ENCODE results near the gene KMT2A.

Gene KMT2A

DNA sequence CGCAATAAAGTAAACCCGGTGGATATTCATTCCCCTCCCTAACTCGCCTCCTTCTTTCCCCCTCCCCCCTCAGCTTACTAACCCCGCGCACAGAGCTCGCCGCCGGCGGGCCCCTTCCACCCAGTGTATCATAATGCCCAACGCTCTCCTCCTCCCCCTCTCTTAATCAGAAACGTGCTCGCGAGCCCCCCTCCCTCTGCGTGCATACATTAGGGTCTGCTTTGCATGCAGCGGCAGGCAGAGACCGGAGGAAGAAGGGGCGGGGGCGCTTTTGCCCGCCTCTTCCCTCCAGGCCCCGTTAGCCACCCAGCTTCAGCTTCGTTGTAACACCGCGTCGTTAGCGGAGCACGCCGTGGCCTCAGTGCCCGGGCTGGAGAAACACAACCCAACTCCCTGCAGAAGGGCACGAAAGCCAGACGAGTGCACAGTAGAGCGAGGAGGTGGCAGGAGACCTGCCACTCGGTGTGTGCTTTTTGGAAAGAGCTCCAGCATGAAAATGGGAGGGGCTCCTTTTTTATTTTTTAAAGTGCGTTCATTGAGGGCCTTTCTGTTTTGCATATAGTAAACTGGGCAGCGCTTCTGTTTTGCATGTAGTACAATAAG is 901 bp upstream of the KMT2A start:
- Histone ChIP-seq H3K9me3 (ENCODE audit: insufficient read depth, low read depth, low read length) (no peaks in the 10 kb centered on the region), H3F3A (ENCODE audit: low read depth) (peaks cover 10% of the 10 kb centered on the region; the same call in 1 of the 2 replicates), H3K4me3 (ENCODE audit: low read length, poor library complexity, severe bottlenecking) (peak overlapping the region; percentile 92), H4K20me1 (ENCODE audit: insufficient read depth, low read length, poor library complexity, severe bottlenecking) (peaks cover 34% of the 10 kb centered on the region), H3K4me2 (ENCODE audit: low read depth, low read length, poor library complexity, severe bottlenecking) (peak overlapping the region; percentile 98), H3K4me1 (ENCODE audit: insufficient read depth, low read length, poor library complexity, severe bottlenecking) (peaks cover 26% of the 10 kb centered on the region), H3K27me3 (ENCODE audit: insufficient read depth, low read length, poor library complexity, severe bottlenecking) (no peaks in the 10 kb centered on the region), H3K9me2 (replicated peaks; ENCODE audit: low read depth, low read length) (no peaks in the 10 kb centered on the region), H3K9ac (ENCODE audit: low read depth, low read length, poor library complexity, severe bottlenecking) (peak overlapping the region; percentile 94), H3K79me2 (ENCODE audit: insufficient read depth, low read length) (peaks cover 39% of the 10 kb centered on the region), H3K36me3 (ENCODE audit: insufficient read depth, low read length) (no peaks in the 10 kb centered on the region), H2AFZ (ENCODE audit: low read length) (peak overlapping the region; percentile 89)
- TF ChIP-seq, protein P1, sequence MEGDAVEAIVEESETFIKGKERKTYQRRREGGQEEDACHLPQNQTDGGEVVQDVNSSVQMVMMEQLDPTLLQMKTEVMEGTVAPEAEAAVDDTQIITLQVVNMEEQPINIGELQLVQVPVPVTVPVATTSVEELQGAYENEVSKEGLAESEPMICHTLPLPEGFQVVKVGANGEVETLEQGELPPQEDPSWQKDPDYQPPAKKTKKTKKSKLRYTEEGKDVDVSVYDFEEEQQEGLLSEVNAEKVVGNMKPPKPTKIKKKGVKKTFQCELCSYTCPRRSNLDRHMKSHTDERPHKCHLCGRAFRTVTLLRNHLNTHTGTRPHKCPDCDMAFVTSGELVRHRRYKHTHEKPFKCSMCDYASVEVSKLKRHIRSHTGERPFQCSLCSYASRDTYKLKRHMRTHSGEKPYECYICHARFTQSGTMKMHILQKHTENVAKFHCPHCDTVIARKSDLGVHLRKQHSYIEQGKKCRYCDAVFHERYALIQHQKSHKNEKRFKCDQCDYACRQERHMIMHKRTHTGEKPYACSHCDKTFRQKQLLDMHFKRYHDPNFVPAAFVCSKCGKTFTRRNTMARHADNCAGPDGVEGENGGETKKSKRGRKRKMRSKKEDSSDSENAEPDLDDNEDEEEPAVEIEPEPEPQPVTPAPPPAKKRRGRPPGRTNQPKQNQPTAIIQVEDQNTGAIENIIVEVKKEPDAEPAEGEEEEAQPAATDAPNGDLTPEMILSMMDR (conservative IDR thresholded peaks at IDR 0.05; ENCODE audit: low read length), result no peak
- TF ChIP-seq EZH2phosphoT487 (IDR thresholded peaks at IDR 0.05; ENCODE audit: borderline replicate concordance), result no peak

DNA sequence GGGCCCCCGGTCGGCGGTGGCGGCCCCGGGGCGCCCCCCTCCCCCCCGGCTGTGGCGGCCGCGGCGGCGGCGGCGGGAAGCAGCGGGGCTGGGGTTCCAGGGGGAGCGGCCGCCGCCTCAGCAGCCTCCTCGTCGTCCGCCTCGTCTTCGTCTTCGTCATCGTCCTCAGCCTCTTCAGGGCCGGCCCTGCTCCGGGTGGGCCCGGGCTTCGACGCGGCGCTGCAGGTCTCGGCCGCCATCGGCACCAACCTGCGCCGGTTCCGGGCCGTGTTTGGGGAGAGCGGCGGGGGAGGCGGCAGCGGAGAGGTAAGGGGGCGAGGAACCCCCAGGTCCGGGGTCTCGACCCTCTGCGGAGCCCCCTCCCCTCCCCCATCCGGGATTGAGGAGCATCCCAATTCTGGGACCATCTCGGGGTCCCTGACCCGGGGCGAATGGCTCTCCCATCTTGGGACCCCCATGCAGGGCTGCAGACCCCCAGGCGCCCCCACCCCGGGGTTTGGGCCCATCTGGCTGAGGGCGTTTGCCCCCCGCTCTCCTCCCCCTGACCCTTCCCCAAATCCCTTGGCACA is 431 bp downstream of the KMT2A start:
- H3K9me2 ChIP-seq (replicated peaks; ENCODE audit: low read depth, low read length), result no peaks in the 10 kb centered on the region
- peak overlapping the region; percentile 92 for H3K4me3 ChIP-seq (ENCODE audit: low read length, poor library complexity, severe bottlenecking)
- peaks cover 40% of the 10 kb centered on the region for H3K4me1 ChIP-seq (ENCODE audit: insufficient read depth, low read length, poor library complexity, severe bottlenecking)
- H3K9ac ChIP-seq (ENCODE audit: low read depth, low read length, poor library complexity, severe bottlenecking), result peak overlapping the region; percentile 95
- no peaks in the 10 kb centered on the region for H3K27me3 ChIP-seq (ENCODE audit: insufficient read depth, low read length, poor library complexity, severe bottlenecking)
- H2AFZ ChIP-seq (ENCODE audit: low read length), result no peak overlapping the region
- peak overlapping the region; percentile 99 for H3K4me2 ChIP-seq (ENCODE audit: low read depth, low read length, poor library complexity, severe bottlenecking)
- peaks cover 47% of the 10 kb centered on the region for H4K20me1 ChIP-seq (ENCODE audit: insufficient read depth, low read length, poor library complexity, severe bottlenecking)
- TF ChIP-seq, protein P1 (conservative IDR thresholded peaks at IDR 0.05; ENCODE audit: low read length), result no peak
- TF ChIP-seq EZH2phosphoT487 (IDR thresholded peaks at IDR 0.05; ENCODE audit: borderline replicate concordance), result no peak
- H3F3A ChIP-seq (ENCODE audit: low read depth), result peaks cover 10% of the 10 kb centered on the region; the same call in 1 of the 2 replicates
- no peaks in the 10 kb centered on the region for H3K9me3 ChIP-seq (ENCODE audit: insufficient read depth, low read depth, low read length)
- H3K79me2 ChIP-seq (ENCODE audit: insufficient read depth, low read length), result peaks cover 52% of the 10 kb centered on the region
- no peaks in the 10 kb centered on the region; the same call in 1 of the 2 replicates for H3K36me3 ChIP-seq (ENCODE audit: insufficient read depth, low read length)

DNA sequence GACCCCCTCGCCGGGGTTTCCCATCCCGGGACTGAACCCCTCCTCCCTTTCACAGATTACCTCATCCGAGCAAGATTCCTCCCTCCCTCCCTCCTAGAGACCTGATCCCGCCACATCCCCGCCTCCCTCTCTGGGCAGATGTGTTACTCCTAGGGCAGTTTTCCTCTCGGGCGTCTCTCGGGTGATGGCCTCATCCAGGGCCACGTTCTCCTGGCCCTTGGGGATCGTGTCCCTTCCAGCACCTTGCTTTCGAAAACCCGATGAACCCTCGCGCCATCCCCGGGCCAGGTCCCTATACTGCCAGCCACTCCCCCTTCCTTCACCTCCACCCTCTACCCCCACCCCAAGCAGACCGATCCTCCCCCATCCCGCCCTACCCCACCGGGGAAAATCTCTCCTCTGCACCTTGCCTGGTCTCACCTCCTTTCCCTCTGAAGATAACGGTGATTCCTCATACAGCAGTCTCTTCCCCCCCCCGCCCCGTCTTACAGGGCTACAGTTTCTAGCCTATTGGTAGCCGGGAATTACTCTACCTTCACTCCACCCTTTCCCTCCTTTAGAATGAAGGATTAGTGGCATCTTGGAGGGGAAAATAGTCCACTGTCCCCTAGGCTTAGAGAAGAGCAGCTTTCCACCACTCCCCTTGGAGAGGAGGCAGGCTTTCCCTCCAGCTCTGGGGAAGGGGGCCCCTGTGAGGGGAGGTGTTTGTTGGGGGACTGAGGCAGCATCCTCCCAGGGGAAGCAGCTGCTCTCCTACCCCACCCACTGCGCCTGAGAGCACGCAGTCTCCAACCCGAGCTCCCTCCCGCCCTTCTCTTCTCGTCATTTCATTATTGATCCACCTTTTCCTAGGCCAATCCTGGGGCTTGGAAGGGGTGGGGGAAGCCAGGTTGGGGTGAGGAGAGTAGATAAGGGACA is 1.2 kb downstream of the KMT2A start:
- Histone ChIP-seq H3K36me3 (ENCODE audit: insufficient read depth, low read length) (no peaks in the 10 kb centered on the region; the same call in 1 of the 2 replicates), H3K4me1 (ENCODE audit: insufficient read depth, low read length, poor library complexity, severe bottlenecking) (peaks cover 47% of the 10 kb centered on the region), H3F3A (ENCODE audit: low read depth) (peaks cover 10% of the 10 kb centered on the region; the same call in 1 of the 2 replicates), H3K4me3 (ENCODE audit: low read length, poor library complexity, severe bottlenecking) (peak overlapping the region; percentile 92), H3K9me3 (ENCODE audit: insufficient read depth, low read depth, low read length) (no peaks in the 10 kb centered on the region), H3K4me2 (ENCODE audit: low read depth, low read length, poor library complexity, severe bottlenecking) (peak overlapping the region; percentile 99), H3K79me2 (ENCODE audit: insufficient read depth, low read length) (peaks cover 59% of the 10 kb centered on the region), H4K20me1 (ENCODE audit: insufficient read depth, low read length, poor library complexity, severe bottlenecking) (peaks cover 54% of the 10 kb centered on the region), H2AFZ (ENCODE audit: low read length) (no peak overlapping the region), H3K9ac (ENCODE audit: low read depth, low read length, poor library complexity, severe bottlenecking) (peak overlapping the region; percentile 95), H3K9me2 (replicated peaks; ENCODE audit: low read depth, low read length) (no peaks in the 10 kb centered on the region), H3K27me3 (ENCODE audit: insufficient read depth, low read length, poor library complexity, severe bottlenecking) (no peaks in the 10 kb centered on the region)
- TF ChIP-seq, protein P1 (conservative IDR thresholded peaks at IDR 0.05; ENCODE audit: low read length), result no peak
- TF ChIP-seq EZH2phosphoT487 (IDR thresholded peaks at IDR 0.05; ENCODE audit: borderline replicate concordance), result no peak

Measured in Loucy (cell line).